ENCODE results near the gene TMEM258.

- TF ChIP-seq BHLHE40 (IDR thresholded peaks at IDR 0.05; ENCODE audit: low read depth, low read length): no peak
- TF ChIP-seq CHD4 (IDR thresholded peaks at IDR 0.05; ENCODE audit: borderline replicate concordance): no peak
- no peak for TF ChIP-seq E2F6 (IDR thresholded peaks at IDR 0.05; ENCODE audit: borderline replicate concordance, low read depth)
- no peak for TF ChIP-seq POLR2A (IDR thresholded peaks at IDR 0.05; ENCODE audit: low read length)
- TF ChIP-seq HOXA7 (CRISPR knock-in tag; IDR thresholded peaks at IDR 0.05): no peak
- no peak for TF ChIP-seq JUNB (IDR thresholded peaks at IDR 0.05)
- no peak for TF ChIP-seq CTCF (IDR thresholded peaks at IDR 0.05)
- no peak for TF ChIP-seq RFX5 (IDR thresholded peaks at IDR 0.05)
- TF ChIP-seq CHD2 (IDR thresholded peaks at IDR 0.05; ENCODE audit: low read length, partially characterized antibody): no peak
- no peak for TF ChIP-seq RAD21 (conservative IDR thresholded peaks at IDR 0.05 in 1 of 2, IDR thresholded peaks at IDR 0.05 in 1 of 2)
- no peak for TF ChIP-seq SMC3 (IDR thresholded peaks at IDR 0.05)
- TF ChIP-seq HMGXB4 (CRISPR knock-in tag; IDR thresholded peaks at IDR 0.05; ENCODE audit: borderline replicate concordance): no peak
These were observed 6.5 kb downstream of the TMEM258 start for GRCh38 chr11:61785837-61786402.

All from A549 (cell line).